Endothelial cell (in vitro differentiated cells): ENCODE measurements around the gene HDHD5. TPM values are rescaled to one million over a fixed set of nuclear protein-coding genes. Genes with fewer than 3 reads are reported as not detected.

ENCODE experiments used
- DNase-seq: peaks from one replicate; pipeline ENCODE4 v3.0.0; 2021; ENCODE audit warnings: low spot score
- H3K27ac Mint-ChIP-seq: one replicate; pipeline ENCODE4 v1.8.0; 2021; ENCODE audit warnings: mixed read lengths, inconsistent platforms; ENCODE audit not compliant: unreplicated experiment
- H3K27me3 Mint-ChIP-seq: one replicate; pipeline ENCODE4 v1.8.0; 2021; ENCODE audit warnings: mild to moderate bottlenecking, moderate library complexity, mixed read lengths, inconsistent platforms; ENCODE audit not compliant: unreplicated experiment
- H3K36me3 Mint-ChIP-seq: one replicate; pipeline ENCODE4 v1.8.0; 2021; ENCODE audit warnings: mild to moderate bottlenecking, low read depth, mixed read lengths, inconsistent platforms; ENCODE audit not compliant: unreplicated experiment
- H3K4me1 Mint-ChIP-seq: one replicate; pipeline ENCODE4 v1.8.0; 2021; ENCODE audit warnings: mild to moderate bottlenecking, mixed read lengths, inconsistent platforms; ENCODE audit not compliant: unreplicated experiment
- H3K4me3 Mint-ChIP-seq: one replicate; pipeline ENCODE4 v1.8.0; 2021; ENCODE audit warnings: mild to moderate bottlenecking, mixed read lengths, inconsistent platforms; ENCODE audit not compliant: unreplicated experiment
- H3K9me3 Mint-ChIP-seq: one replicate; pipeline ENCODE4 v1.8.0; 2021; ENCODE audit warnings: mixed read lengths, inconsistent platforms; ENCODE audit not compliant: unreplicated experiment
- CTCF ChIP-seq: fragments of 200-600 bp; sonication (generic); IDR thresholded peaks from one replicate; pipeline ENCODE4 v1.5.0; 2021; ENCODE audit warnings: antibody characterized with exemption; ENCODE audit not compliant: unreplicated experiment
- total RNA-seq: library from RNA; stranded (reverse); fragmentation: NEBNext Ultra II Directional; extraction: Animal tissue kit (Norgen Biotek cat#: 25700); gene quantifications from one replicate; pipeline ENCODE4 v1.2.1, GENCODE V29; 2021; ENCODE audit not compliant: unreplicated experiment

The HDHD5 gene
- total RNA-seq, 1 donor from 2014 or later, result 60.5 TPM

- no peaks in the 10 kb centered on the region for H3K9me3 Mint-ChIP-seq
- no peak overlapping the region for H3K4me3 Mint-ChIP-seq
- H3K36me3 Mint-ChIP-seq, result peaks cover 41% of the 10 kb centered on the region
- no peak for DNase-seq
- no peak for TF ChIP-seq CTCF
- H3K27ac Mint-ChIP-seq, result no peak overlapping the region
- H3K4me1 Mint-ChIP-seq, result peaks cover 16% of the 10 kb centered on the region
- no peaks in the 10 kb centered on the region for H3K27me3 Mint-ChIP-seq
These were observed 61.4 kb downstream of the HDHD5 start for GRCh38 chr22:17097701-17098100.

GRCh38 chr22:17097062-17097461 is 62.0 kb downstream of the HDHD5 start:
- no peak for DNase-seq
- no peaks in the 10 kb centered on the region for H3K9me3 Mint-ChIP-seq
- no peak overlapping the region for H3K4me3 Mint-ChIP-seq
- peaks cover 20% of the 10 kb centered on the region for H3K4me1 Mint-ChIP-seq
- H3K36me3 Mint-ChIP-seq, result peaks cover 36% of the 10 kb centered on the region
- H3K27ac Mint-ChIP-seq, result no peak overlapping the region
- no peaks in the 10 kb centered on the region for H3K27me3 Mint-ChIP-seq
- TF ChIP-seq CTCF, result no peak

GRCh38 chr22:17096071-17096470 is 63.0 kb downstream of the HDHD5 start:
- Mint-ChIP-seq H3K4me1 (peaks cover 27% of the 10 kb centered on the region), H3K27ac (no peak overlapping the region), H3K4me3 (no peak overlapping the region), H3K27me3 (no peaks in the 10 kb centered on the region), H3K9me3 (no peaks in the 10 kb centered on the region), H3K36me3 (peaks cover 26% of the 10 kb centered on the region)
- TF ChIP-seq CTCF, result no peak
- no peak for DNase-seq

- no peak overlapping the region for H3K4me3 Mint-ChIP-seq
- peak; percentile 61 for TF ChIP-seq CTCF
- H3K9me3 Mint-ChIP-seq, result no peaks in the 10 kb centered on the region
- no peaks in the 10 kb centered on the region for H3K27me3 Mint-ChIP-seq
- H3K4me1 Mint-ChIP-seq, result peaks cover 31% of the 10 kb centered on the region
- DNase-seq, result peak; percentile 49
- peaks cover 21% of the 10 kb centered on the region for H3K36me3 Mint-ChIP-seq
- no peak overlapping the region for H3K27ac Mint-ChIP-seq
These were observed 63.5 kb downstream of the HDHD5 start for GRCh38 chr22:17095538-17095937.

GRCh38 chr22:17093081-17093480 is 66.0 kb downstream of the HDHD5 start:
- no peak for TF ChIP-seq CTCF
- Mint-ChIP-seq H3K9me3 (no peaks in the 10 kb centered on the region), H3K4me3 (no peak overlapping the region), H3K27me3 (peaks cover 2% of the 10 kb centered on the region), H3K27ac (no peak overlapping the region), H3K4me1 (peaks cover 26% of the 10 kb centered on the region), H3K36me3 (peaks cover 5% of the 10 kb centered on the region)
- DNase-seq, result no peak
